Right kidney (tissue), 1 donor: ENCODE measurements around the gene TCF15.
A peak's percentile ranks its signal among the peaks of the same experiment; 100 is the strongest.
"Not testable (repeated sequence)": the region's sequence is repeated elsewhere in the genome, so short reads cannot be mapped to it uniquely, and the experiment has no call there.

Experiments
- DNase-seq: peaks from one replicate; pipeline ENCODE4 v3.0.0-alpha.2; 2016

The TCF15 gene

GRCh38 chr20:642398-643174, 32.5 kb upstream of the TCF15 start:
- DNase-seq, result peak; percentile 58

GRCh38 chr20:642013-642397, 31.9 kb upstream of the TCF15 start:
- DNase-seq, result not testable (repeated sequence)

GRCh38 chr20:641516-641875, 31.4 kb upstream of the TCF15 start:
- no peak for DNase-seq

- no peak for DNase-seq
Observed at GRCh38 chr20:640674-641515, 30.8 kb upstream of the TCF15 start.

- no peak for DNase-seq
Observed at GRCh38 chr20:638579-638978, 28.5 kb upstream of the TCF15 start.

GRCh38 chr20:637559-637958, 27.4 kb upstream of the TCF15 start:
- no peak for DNase-seq

- DNase-seq, result no peak
Observed at GRCh38 chr20:635893-636338, 25.8 kb upstream of the TCF15 start.

- DNase-seq, result no peak
Observed at GRCh38 chr20:635028-635892, 25.2 kb upstream of the TCF15 start.

GRCh38 chr20:634148-634925, 24.2 kb upstream of the TCF15 start:
- DNase-seq, result no peak

- DNase-seq, result no peak
Observed at GRCh38 chr20:631101-631500, 21.0 kb upstream of the TCF15 start.

GRCh38 chr20:626579-626978, 16.5 kb upstream of the TCF15 start:
- no peak for DNase-seq

GRCh38 chr20:625360-625932, 15.3 kb upstream of the TCF15 start:
- DNase-seq, result no peak

- no peak for DNase-seq
Observed at GRCh38 chr20:623704-624103, 13.6 kb upstream of the TCF15 start.

- no peak for DNase-seq
Observed at GRCh38 chr20:623021-623420, 12.9 kb upstream of the TCF15 start.

GRCh38 chr20:622161-622560, 12.1 kb upstream of the TCF15 start:
- DNase-seq, result no peak

- no peak for DNase-seq
Observed at GRCh38 chr20:621125-621756, 11.1 kb upstream of the TCF15 start.

GRCh38 chr20:620246-620645, 10.1 kb upstream of the TCF15 start:
- DNase-seq, result no peak

- no peak for DNase-seq
Observed at GRCh38 chr20:618980-619379, 8.9 kb upstream of the TCF15 start.

GRCh38 chr20:617934-618690, 8.0 kb upstream of the TCF15 start:
- DNase-seq, result no peak

- DNase-seq, result no peak
Observed at GRCh38 chr20:615514-615913, 5.4 kb upstream of the TCF15 start.
